ENCODE measurements around the gene PLEKHG5. TPM values are rescaled to one million over a fixed set of nuclear protein-coding genes. Genes with fewer than 3 reads are reported as not detected.

Gene PLEKHG5, protein sequence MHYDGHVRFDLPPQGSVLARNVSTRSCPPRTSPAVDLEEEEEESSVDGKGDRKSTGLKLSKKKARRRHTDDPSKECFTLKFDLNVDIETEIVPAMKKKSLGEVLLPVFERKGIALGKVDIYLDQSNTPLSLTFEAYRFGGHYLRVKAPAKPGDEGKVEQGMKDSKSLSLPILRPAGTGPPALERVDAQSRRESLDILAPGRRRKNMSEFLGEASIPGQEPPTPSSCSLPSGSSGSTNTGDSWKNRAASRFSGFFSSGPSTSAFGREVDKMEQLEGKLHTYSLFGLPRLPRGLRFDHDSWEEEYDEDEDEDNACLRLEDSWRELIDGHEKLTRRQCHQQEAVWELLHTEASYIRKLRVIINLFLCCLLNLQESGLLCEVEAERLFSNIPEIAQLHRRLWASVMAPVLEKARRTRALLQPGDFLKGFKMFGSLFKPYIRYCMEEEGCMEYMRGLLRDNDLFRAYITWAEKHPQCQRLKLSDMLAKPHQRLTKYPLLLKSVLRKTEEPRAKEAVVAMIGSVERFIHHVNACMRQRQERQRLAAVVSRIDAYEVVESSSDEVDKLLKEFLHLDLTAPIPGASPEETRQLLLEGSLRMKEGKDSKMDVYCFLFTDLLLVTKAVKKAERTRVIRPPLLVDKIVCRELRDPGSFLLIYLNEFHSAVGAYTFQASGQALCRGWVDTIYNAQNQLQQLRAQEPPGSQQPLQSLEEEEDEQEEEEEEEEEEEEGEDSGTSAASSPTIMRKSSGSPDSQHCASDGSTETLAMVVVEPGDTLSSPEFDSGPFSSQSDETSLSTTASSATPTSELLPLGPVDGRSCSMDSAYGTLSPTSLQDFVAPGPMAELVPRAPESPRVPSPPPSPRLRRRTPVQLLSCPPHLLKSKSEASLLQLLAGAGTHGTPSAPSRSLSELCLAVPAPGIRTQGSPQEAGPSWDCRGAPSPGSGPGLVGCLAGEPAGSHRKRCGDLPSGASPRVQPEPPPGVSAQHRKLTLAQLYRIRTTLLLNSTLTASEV
- 1.3 and 3.3 TPM in 2 replicates for total RNA-seq
- polyA plus RNA-seq = 0.42 and 0.79 TPM in 2 replicates
- 0.98 and 2.2 TPM in 2 replicates for polyA plus RNA-seq (2012)
- polyA minus RNA-seq (ENCODE audit: low replicate concordance) = 0.56 and 1.6 TPM in 2 replicates

- peak within 1 kb of the TSS; percentile 92 for H3K4me2 ChIP-seq (ENCODE audit: extremely low read depth, insufficient read depth, low read length)
- H3K27me3 ChIP-seq (ENCODE audit: control insufficient read depth, insufficient read depth, low read length) = peaks cover 8% of the 10 kb centered on the region
- no peaks in the 10 kb centered on the region for H3K36me3 ChIP-seq (ENCODE audit: control insufficient read depth, insufficient read depth, low read length)
- TF ChIP-seq, protein P1, sequence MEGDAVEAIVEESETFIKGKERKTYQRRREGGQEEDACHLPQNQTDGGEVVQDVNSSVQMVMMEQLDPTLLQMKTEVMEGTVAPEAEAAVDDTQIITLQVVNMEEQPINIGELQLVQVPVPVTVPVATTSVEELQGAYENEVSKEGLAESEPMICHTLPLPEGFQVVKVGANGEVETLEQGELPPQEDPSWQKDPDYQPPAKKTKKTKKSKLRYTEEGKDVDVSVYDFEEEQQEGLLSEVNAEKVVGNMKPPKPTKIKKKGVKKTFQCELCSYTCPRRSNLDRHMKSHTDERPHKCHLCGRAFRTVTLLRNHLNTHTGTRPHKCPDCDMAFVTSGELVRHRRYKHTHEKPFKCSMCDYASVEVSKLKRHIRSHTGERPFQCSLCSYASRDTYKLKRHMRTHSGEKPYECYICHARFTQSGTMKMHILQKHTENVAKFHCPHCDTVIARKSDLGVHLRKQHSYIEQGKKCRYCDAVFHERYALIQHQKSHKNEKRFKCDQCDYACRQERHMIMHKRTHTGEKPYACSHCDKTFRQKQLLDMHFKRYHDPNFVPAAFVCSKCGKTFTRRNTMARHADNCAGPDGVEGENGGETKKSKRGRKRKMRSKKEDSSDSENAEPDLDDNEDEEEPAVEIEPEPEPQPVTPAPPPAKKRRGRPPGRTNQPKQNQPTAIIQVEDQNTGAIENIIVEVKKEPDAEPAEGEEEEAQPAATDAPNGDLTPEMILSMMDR (conservative IDR thresholded peaks at IDR 0.05 in 1 of 2, IDR thresholded peaks at IDR 0.05 in 1 of 2; ENCODE audit: low read depth in 1 of 2, low read length in 2 of 2) = no peak
- TF ChIP-seq EZH2 (IDR thresholded peaks at IDR 0.05; ENCODE audit: low read length, missing control alignments) = no peak
- H3K9ac ChIP-seq (ENCODE audit: insufficient read depth, low read length) = peak within 1 kb of the TSS; percentile 53
- H2AFZ ChIP-seq (ENCODE audit: low read length) = peak within 1 kb of the TSS; percentile 39
- peak within 1 kb of the TSS; percentile 64 to 88 (median 77) for H3K4me3 ChIP-seq (replicated peaks in 1 of 4; ENCODE audit: control extremely low read depth in 1 of 4, insufficient read depth in 1 of 4, low read depth in 3 of 4, low read length in 4 of 4)
- H3K4me1 ChIP-seq (ENCODE audit: control insufficient read depth, extremely low read depth, insufficient read depth, low read length) = no peaks in the 10 kb centered on the region
- H3K9me3 ChIP-seq (ENCODE audit: control insufficient read depth, insufficient read depth, low read depth, low read length) = no peaks in the 10 kb centered on the region
- peak; percentile 33 to 93 for DNase-seq (ENCODE audit: low read depth in 2 of 2)
- H3K27ac ChIP-seq (ENCODE audit: insufficient read depth, low read length) = peak within 1 kb of the TSS; percentile 38
- H4K20me1 ChIP-seq (ENCODE audit: control insufficient read depth, extremely low read depth, insufficient read depth, low read length) = no peaks in the 10 kb centered on the region
- H3K79me2 ChIP-seq (ENCODE audit: control insufficient read depth, insufficient read depth, low read length) = no peaks in the 10 kb centered on the region
These were observed at the start of gene PLEKHG5 for GRCh38 chr1:6491480-6491962. TSS of gene PLEKHG5 (minus strand) at chr1:6491667. CDS start at chr1:6477571, 14,096 bp downstream.

- no peak overlapping the region for H3K27ac ChIP-seq (ENCODE audit: insufficient read depth, low read length)
- H2AFZ ChIP-seq (ENCODE audit: low read length) = no peak overlapping the region
- H3K4me1 ChIP-seq (ENCODE audit: control insufficient read depth, extremely low read depth, insufficient read depth, low read length) = no peaks in the 10 kb centered on the region
- H3K9me3 ChIP-seq (ENCODE audit: control insufficient read depth, insufficient read depth, low read depth, low read length) = no peaks in the 10 kb centered on the region
- H4K20me1 ChIP-seq (ENCODE audit: control insufficient read depth, extremely low read depth, insufficient read depth, low read length) = peaks cover 3% of the 10 kb centered on the region
- DNase-seq (ENCODE audit: low read depth in 2 of 2) = peak; percentile 52 to 87
- no peak overlapping the region for H3K9ac ChIP-seq (ENCODE audit: insufficient read depth, low read length)
- H3K4me2 ChIP-seq (ENCODE audit: extremely low read depth, insufficient read depth, low read length) = no peak overlapping the region
- TF ChIP-seq EZH2 (IDR thresholded peaks at IDR 0.05; ENCODE audit: low read length, missing control alignments) = no peak
- TF ChIP-seq, protein P1 (conservative IDR thresholded peaks at IDR 0.05 in 1 of 2, IDR thresholded peaks at IDR 0.05 in 1 of 2; ENCODE audit: low read depth in 1 of 2, low read length in 2 of 2) = no peak
- H3K4me3 ChIP-seq (replicated peaks in 1 of 4; ENCODE audit: control extremely low read depth in 1 of 4, insufficient read depth in 1 of 4, low read depth in 3 of 4, low read length in 4 of 4) = no peak overlapping the region
- peaks cover 1% of the 10 kb centered on the region for H3K36me3 ChIP-seq (ENCODE audit: control insufficient read depth, insufficient read depth, low read length)
- no peaks in the 10 kb centered on the region for H3K79me2 ChIP-seq (ENCODE audit: control insufficient read depth, insufficient read depth, low read length)
- H3K27me3 ChIP-seq (ENCODE audit: control insufficient read depth, insufficient read depth, low read length) = no peaks in the 10 kb centered on the region
These were observed 47.5 kb upstream of the PLEKHG5 start for GRCh38 chr1:6538956-6539355.
